ENCODE measurements around the gene STK38. TPM values are rescaled to one million over a fixed set of nuclear protein-coding genes. Genes with fewer than 3 reads are reported as not detected.

The STK38 gene
- total and polyA plus RNA-seq, 9 of the 15 experiments (the other 6 are each of a cell fraction or from before 2014, with no cell fraction given) = 5.7 to 28.7 (median 19.5) TPM

DNA sequence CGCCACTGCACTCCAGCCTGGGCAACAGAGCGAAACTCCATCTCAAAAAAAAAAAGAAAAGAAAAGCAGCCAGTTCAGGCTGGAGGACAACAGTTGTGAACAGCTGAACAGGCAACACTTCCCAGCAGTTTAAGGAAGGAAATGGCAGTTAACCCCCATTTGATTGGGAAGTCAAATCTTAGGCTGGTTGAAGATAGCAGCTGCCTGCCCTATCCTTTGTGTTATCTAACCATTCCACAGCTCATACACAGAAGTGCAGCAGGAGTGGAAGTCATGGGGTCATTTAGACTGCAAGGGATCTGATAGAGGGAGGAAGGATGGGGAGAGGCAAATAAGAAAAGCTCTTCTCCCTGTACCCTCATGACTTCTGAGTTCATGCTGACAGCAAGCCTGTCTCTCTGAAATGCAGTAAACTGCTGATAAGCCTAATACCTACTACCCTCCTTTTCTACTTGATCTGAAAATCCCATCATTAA, 69.2 kb downstream of the STK38 start (continued):
- TF ChIP-seq CREBBP (IDR thresholded peaks at IDR 0.05; ENCODE audit: low read depth, low read length) (no peak), TFAM (CRISPR knock-in tag; conservative IDR thresholded peaks at IDR 0.05) (no peak), MTA1 (IDR thresholded peaks at IDR 0.05; ENCODE audit: borderline replicate concordance) (peak; percentile 78; the same call in 1 of the 2 replicates), FIP1L1 (IDR thresholded peaks at IDR 0.05; ENCODE audit: low read depth, low read length, poor library complexity, severe bottlenecking) (no peak), ZNF384 (IDR thresholded peaks at IDR 0.05; ENCODE audit: low read depth, low read length) (peak; percentile 28; the same call in 1 of the 2 replicates), SRSF3 (IDR thresholded peaks at IDR 0.05; ENCODE audit: insufficient read depth, low read length) (no peak), PRMT5 (CRISPR knock-in tag; IDR thresholded peaks at IDR 0.05) (no peak), CHCHD3 (CRISPR knock-in tag; IDR thresholded peaks at IDR 0.05) (no peak), SMARCB1 (IDR thresholded peaks at IDR 0.05; ENCODE audit: insufficient read length, low read depth) (no peak), KDM1A (IDR thresholded peaks at IDR 0.05) (peak; percentile 98), CBX2 (IDR thresholded peaks at IDR 0.05; ENCODE audit: insufficient read depth, low read length, poor library complexity, severe bottlenecking) (no peak), STAT5B (CRISPR knock-in tag; IDR thresholded peaks at IDR 0.05) (no peak), ARID2 (IDR thresholded peaks at IDR 0.05) (no peak), SRSF1 (IDR thresholded peaks at IDR 0.05; ENCODE audit: low read depth, low read length) (no peak), NR2F6 (CRISPR knock-in tag; IDR thresholded peaks at IDR 0.05) (no peak), ZNF274 (IDR thresholded peaks at IDR 0.05; ENCODE audit: borderline replicate concordance, low read depth, low read length) (no peak), POLR2H (tag; IDR thresholded peaks at IDR 0.05; ENCODE audit: low read depth) (no peak), HMG20A (CRISPR knock-in tag; conservative IDR thresholded peaks at IDR 0.05) (no peak)
- TF ChIP-seq, protein P1, sequence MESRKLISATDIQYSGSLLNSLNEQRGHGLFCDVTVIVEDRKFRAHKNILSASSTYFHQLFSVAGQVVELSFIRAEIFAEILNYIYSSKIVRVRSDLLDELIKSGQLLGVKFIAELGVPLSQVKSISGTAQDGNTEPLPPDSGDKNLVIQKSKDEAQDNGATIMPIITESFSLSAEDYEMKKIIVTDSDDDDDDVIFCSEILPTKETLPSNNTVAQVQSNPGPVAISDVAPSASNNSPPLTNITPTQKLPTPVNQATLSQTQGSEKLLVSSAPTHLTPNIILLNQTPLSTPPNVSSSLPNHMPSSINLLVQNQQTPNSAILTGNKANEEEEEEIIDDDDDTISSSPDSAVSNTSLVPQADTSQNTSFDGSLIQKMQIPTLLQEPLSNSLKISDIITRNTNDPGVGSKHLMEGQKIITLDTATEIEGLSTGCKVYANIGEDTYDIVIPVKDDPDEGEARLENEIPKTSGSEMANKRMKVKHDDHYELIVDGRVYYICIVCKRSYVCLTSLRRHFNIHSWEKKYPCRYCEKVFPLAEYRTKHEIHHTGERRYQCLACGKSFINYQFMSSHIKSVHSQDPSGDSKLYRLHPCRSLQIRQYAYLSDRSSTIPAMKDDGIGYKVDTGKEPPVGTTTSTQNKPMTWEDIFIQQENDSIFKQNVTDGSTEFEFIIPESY (CRISPR knock-in tag; IDR thresholded peaks at IDR 0.05) = 0 out of 2 replicates have a peak, but pooled peaks have one; percentile 17
- TF ChIP-seq, protein P2, sequence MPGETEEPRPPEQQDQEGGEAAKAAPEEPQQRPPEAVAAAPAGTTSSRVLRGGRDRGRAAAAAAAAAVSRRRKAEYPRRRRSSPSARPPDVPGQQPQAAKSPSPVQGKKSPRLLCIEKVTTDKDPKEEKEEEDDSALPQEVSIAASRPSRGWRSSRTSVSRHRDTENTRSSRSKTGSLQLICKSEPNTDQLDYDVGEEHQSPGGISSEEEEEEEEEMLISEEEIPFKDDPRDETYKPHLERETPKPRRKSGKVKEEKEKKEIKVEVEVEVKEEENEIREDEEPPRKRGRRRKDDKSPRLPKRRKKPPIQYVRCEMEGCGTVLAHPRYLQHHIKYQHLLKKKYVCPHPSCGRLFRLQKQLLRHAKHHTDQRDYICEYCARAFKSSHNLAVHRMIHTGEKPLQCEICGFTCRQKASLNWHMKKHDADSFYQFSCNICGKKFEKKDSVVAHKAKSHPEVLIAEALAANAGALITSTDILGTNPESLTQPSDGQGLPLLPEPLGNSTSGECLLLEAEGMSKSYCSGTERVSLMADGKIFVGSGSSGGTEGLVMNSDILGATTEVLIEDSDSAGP (CRISPR knock-in tag; IDR thresholded peaks at IDR 0.05) = no peak
- TF ChIP-seq, protein P3, sequence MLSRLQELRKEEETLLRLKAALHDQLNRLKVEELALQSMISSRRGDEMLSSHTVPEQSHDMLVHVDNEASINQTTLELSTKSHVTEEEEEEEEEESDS (CRISPR knock-in tag; IDR thresholded peaks at IDR 0.05) = no peak
- TF ChIP-seq, protein P4, sequence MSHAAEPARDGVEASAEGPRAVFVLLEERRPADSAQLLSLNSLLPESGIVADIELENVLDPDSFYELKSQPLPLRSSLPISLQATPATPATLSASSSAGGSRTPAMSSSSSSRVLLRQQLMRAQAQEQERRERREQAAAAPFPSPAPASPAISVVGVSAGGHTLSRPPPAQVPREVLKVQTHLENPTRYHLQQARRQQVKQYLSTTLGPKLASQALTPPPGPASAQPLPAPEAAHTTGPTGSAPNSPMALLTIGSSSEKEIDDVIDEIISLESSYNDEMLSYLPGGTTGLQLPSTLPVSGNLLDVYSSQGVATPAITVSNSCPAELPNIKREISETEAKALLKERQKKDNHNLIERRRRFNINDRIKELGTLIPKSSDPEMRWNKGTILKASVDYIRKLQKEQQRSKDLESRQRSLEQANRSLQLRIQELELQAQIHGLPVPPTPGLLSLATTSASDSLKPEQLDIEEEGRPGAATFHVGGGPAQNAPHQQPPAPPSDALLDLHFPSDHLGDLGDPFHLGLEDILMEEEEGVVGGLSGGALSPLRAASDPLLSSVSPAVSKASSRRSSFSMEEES (CRISPR knock-in tag; IDR thresholded peaks at IDR 0.05) = no peak

Measured in K562 (cell line).